SK-N-SH treated with all-trans-retinoic acid at 6 μM for 48 hours (cell line): Measurements from ENCODE around the gene ASTN1.

ENCODE experiments used
- ATAC-seq: fragments of 200-7000 bp; cut with Tn5 transposase; 3 replicates; pipeline ENCODE4 v1.9.1; 2020; ENCODE audit warnings: mild to moderate bottlenecking, moderate library complexity
- ARNTL ChIP-seq: fragments of 450-650 bp; formaldehyde crosslinking; IDR thresholded peaks from 2 replicates; pipeline ENCODE4 v1.5.0; 2020; ENCODE audit warnings: low read depth, mild to moderate bottlenecking, moderate library complexity, borderline replicate concordance
- BACH2 ChIP-seq: fragments of 250-450 bp; sonication (Bioruptor Pico); IDR thresholded peaks from 2 replicates; pipeline ENCODE4 v1.9.0; 2021; ENCODE audit warnings: mild to moderate bottlenecking, borderline replicate concordance
- GLIS3 ChIP-seq: fragments of 250-450 bp; sonication (Bioruptor Pico); IDR thresholded peaks from 2 replicates; pipeline ENCODE4 v1.5.0; 2020; ENCODE audit warnings: mild to moderate bottlenecking, moderate library complexity
- ISL1 ChIP-seq: fragments of 250-450 bp; sonication (Bioruptor Pico); IDR thresholded peaks from 2 replicates; pipeline ENCODE4 v2.1.2; 2022; ENCODE audit warnings: mild to moderate bottlenecking, moderate library complexity
- OSR1 ChIP-seq: fragments of 250-450 bp; sonication (Bioruptor Pico); IDR thresholded peaks from 2 replicates; pipeline ENCODE4 v1.8.0; 2022; ENCODE audit warnings: moderate library complexity, mild to moderate bottlenecking, inconsistent platforms
- PPARA ChIP-seq: fragments of 250-450 bp; sonication (Bioruptor Pico); IDR thresholded peaks from 2 replicates; pipeline ENCODE4 v1.5.0; 2020; ENCODE audit warnings: mild to moderate bottlenecking, borderline replicate concordance
- RARB ChIP-seq: fragments of 250-450 bp; sonication (Bioruptor Pico); IDR thresholded peaks from 2 replicates; pipeline ENCODE4 v1.8.0; 2021; ENCODE audit warnings: mild to moderate bottlenecking, moderate library complexity
- TCF4 ChIP-seq: fragments of 250-450 bp; sonication (Bioruptor Pico); IDR thresholded peaks from 2 replicates; pipeline ENCODE4 v1.8.0; 2021; ENCODE audit warnings: mild to moderate bottlenecking, moderate library complexity, borderline replicate concordance
- TOX ChIP-seq: fragments of 250-450 bp; sonication (Bioruptor Pico); IDR thresholded peaks from 2 replicates; pipeline ENCODE4 v1.8.0; 2021; ENCODE audit warnings: mild to moderate bottlenecking, moderate library complexity, borderline replicate concordance
- ZC3H10 ChIP-seq: fragments of 250-450 bp; sonication (Bioruptor Pico); IDR thresholded peaks from 2 replicates; pipeline ENCODE4 v1.5.1; 2021; ENCODE audit warnings: mild to moderate bottlenecking, moderate library complexity
- ZFP3 ChIP-seq: fragments of 250-450 bp; sonication (Bioruptor Pico); IDR thresholded peaks from 2 replicates; pipeline ENCODE4 v1.5.0; 2020; ENCODE audit warnings: mild to moderate bottlenecking, moderate library complexity
- ZNF565 ChIP-seq: fragments of 450-650 bp; formaldehyde crosslinking; conservative IDR thresholded peaks from 2 replicates; pipeline ENCODE4 v1.5.0; 2020; ENCODE audit warnings: low read depth, mild to moderate bottlenecking, moderate library complexity
- ZNF70 ChIP-seq: fragments of 450-650 bp; formaldehyde crosslinking; IDR thresholded peaks from 2 replicates; pipeline ENCODE4 v1.5.0; 2020; ENCODE audit warnings: mild to moderate bottlenecking, moderate library complexity
- ZNF8 ChIP-seq: fragments of 450-650 bp; formaldehyde crosslinking; IDR thresholded peaks from 2 replicates; pipeline ENCODE4 v1.5.0; 2020; ENCODE audit warnings: mild to moderate bottlenecking, moderate library complexity
- TF ChIP-seq, protein P1 (sequence below): fragments of 250-450 bp; sonication (Bioruptor Pico); IDR thresholded peaks from 2 replicates; pipeline ENCODE4 v1.8.0; 2021; ENCODE audit warnings: low read depth, mild to moderate bottlenecking, moderate library complexity, borderline replicate concordance
- TF ChIP-seq, protein P2 (sequence below): fragments of 250-450 bp; sonication (Bioruptor Pico); IDR thresholded peaks from 2 replicates; pipeline ENCODE4 v1.5.0; 2020; ENCODE audit warnings: mild to moderate bottlenecking, moderate library complexity
- TF ChIP-seq, protein P3 (sequence below): fragments of 250-450 bp; sonication (Bioruptor Pico); IDR thresholded peaks from 2 replicates; pipeline ENCODE4 v1.5.1; 2021; ENCODE audit warnings: mild to moderate bottlenecking, moderate library complexity
- TF ChIP-seq, protein P4 (sequence below): fragments of 250-450 bp; sonication (Bioruptor Pico); IDR thresholded peaks from 2 replicates; pipeline ENCODE4 v1.5.1; 2020; ENCODE audit warnings: low read depth, mild to moderate bottlenecking, moderate library complexity
- TF ChIP-seq, protein P5 (sequence below): fragments of 250-450 bp; sonication (Bioruptor Pico); IDR thresholded peaks from 2 replicates; pipeline ENCODE4 v1.8.0; 2020; ENCODE audit warnings: mild to moderate bottlenecking, moderate library complexity, borderline replicate concordance

Gene ASTN1

DNA sequence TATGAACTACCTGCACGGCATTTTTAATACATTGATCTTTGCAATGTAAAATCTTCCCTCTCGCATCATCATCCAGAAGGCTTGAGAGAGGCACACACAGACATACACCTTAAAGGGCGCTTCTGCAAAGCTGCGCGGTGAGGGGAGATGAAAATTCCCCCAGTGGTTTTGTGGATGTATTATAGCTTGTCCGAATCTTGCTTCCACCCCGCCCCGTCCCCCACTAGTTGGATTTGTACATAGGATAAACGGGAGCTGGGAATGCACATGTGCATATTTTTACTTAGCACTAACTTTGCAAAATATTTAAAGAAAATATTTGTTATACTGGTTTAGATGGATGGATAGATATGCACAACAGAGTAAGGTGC is 542 bp upstream of the ASTN1 start:
- peak; percentile 26; the same call in 2 of the 3 replicates for ATAC-seq
- TF ChIP-seq TOX (CRISPR knock-in tag) (no peak), GLIS3 (CRISPR knock-in tag) (no peak), ARNTL (CRISPR knock-in tag) (no peak), BACH2 (no peak), ZFP3 (no peak), OSR1 (CRISPR knock-in tag) (no peak), ZNF8 (CRISPR knock-in tag) (no peak), ZNF565 (CRISPR knock-in tag) (no peak), ZNF70 (CRISPR knock-in tag) (no peak)
- TF ChIP-seq, protein P1, sequence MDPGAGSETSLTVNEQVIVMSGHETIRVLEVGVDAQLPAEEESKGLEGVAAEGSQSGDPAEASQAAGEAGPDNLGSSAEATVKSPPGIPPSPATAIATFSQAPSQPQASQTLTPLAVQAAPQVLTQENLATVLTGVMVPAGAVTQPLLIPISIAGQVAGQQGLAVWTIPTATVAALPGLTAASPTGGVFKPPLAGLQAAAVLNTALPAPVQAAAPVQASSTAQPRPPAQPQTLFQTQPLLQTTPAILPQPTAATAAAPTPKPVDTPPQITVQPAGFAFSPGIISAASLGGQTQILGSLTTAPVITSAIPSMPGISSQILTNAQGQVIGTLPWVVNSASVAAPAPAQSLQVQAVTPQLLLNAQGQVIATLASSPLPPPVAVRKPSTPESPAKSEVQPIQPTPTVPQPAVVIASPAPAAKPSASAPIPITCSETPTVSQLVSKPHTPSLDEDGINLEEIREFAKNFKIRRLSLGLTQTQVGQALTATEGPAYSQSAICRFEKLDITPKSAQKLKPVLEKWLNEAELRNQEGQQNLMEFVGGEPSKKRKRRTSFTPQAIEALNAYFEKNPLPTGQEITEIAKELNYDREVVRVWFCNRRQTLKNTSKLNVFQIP (CRISPR knock-in tag): no peak
- TF ChIP-seq, protein P2, sequence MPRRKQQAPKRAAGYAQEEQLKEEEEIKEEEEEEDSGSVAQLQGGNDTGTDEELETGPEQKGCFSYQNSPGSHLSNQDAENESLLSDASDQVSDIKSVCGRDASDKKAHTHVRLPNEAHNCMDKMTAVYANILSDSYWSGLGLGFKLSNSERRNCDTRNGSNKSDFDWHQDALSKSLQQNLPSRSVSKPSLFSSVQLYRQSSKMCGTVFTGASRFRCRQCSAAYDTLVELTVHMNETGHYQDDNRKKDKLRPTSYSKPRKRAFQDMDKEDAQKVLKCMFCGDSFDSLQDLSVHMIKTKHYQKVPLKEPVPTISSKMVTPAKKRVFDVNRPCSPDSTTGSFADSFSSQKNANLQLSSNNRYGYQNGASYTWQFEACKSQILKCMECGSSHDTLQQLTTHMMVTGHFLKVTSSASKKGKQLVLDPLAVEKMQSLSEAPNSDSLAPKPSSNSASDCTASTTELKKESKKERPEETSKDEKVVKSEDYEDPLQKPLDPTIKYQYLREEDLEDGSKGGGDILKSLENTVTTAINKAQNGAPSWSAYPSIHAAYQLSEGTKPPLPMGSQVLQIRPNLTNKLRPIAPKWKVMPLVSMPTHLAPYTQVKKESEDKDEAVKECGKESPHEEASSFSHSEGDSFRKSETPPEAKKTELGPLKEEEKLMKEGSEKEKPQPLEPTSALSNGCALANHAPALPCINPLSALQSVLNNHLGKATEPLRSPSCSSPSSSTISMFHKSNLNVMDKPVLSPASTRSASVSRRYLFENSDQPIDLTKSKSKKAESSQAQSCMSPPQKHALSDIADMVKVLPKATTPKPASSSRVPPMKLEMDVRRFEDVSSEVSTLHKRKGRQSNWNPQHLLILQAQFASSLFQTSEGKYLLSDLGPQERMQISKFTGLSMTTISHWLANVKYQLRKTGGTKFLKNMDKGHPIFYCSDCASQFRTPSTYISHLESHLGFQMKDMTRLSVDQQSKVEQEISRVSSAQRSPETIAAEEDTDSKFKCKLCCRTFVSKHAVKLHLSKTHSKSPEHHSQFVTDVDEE (CRISPR knock-in tag): no peak
- TF ChIP-seq, protein P3, sequence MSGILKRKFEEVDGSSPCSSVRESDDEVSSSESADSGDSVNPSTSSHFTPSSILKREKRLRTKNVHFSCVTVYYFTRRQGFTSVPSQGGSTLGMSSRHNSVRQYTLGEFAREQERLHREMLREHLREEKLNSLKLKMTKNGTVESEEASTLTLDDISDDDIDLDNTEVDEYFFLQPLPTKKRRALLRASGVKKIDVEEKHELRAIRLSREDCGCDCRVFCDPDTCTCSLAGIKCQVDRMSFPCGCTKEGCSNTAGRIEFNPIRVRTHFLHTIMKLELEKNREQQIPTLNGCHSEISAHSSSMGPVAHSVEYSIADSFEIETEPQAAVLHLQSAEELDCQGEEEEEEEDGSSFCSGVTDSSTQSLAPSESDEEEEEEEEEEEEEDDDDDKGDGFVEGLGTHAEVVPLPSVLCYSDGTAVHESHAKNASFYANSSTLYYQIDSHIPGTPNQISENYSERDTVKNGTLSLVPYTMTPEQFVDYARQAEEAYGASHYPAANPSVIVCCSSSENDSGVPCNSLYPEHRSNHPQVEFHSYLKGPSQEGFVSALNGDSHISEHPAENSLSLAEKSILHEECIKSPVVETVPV (CRISPR knock-in tag): no peak
- TF ChIP-seq, protein P4, sequence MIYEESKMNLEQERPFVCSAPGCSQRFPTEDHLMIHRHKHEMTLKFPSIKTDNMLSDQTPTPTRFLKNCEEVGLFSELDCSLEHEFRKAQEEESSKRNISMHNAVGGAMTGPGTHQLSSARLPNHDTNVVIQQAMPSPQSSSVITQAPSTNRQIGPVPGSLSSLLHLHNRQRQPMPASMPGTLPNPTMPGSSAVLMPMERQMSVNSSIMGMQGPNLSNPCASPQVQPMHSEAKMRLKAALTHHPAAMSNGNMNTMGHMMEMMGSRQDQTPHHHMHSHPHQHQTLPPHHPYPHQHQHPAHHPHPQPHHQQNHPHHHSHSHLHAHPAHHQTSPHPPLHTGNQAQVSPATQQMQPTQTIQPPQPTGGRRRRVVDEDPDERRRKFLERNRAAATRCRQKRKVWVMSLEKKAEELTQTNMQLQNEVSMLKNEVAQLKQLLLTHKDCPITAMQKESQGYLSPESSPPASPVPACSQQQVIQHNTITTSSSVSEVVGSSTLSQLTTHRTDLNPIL (CRISPR knock-in tag): no peak

DNA sequence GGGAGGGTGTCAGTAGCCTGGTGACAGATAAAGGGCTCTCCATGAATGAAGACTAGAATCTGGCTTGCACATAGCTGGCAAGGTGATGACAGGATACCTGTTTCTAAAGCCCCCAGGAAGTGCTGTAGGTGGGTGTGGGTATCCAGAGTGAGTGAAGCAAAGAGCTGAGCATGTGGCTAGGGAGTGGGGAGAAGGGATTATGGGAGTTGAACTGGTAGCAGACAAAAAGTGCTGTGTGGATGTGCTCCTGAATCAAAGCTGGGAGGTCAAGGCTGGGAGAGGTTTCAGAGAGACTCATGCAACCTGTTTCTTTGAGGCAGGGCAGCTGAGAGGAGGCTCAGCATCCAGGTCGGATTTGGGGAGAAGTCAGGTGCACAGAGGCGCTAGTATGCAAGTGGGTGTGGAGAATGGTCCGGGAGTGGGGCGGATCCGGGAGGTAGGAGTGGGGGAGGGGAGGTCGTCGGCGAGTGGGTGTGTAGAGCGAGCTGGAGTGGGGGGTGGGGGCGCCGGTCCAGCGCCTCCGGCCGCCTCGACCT is 600 bp downstream of the ASTN1 start:
- TF ChIP-seq ZC3H10 (CRISPR knock-in tag) (no peak), TOX (CRISPR knock-in tag) (no peak), BACH2 (no peak)
- ATAC-seq: no peak

DNA sequence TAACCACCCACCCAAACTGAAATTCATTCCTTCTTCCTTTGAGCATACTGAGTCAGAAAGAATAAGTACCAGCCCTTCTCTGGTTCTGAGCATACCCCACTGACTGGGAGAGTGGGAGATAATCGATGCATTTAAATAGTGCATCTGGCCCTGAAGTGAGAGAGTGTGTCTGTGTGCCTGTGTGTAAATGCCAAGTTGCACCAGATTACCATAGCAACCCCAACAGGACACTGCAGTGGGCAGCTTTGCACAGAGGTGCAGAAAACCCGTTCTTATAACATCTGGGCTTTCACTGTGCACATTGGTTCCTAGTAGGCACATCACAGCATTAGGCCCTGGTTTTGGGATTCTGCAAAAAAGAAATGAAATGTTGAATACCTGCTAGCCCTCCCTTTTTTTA is 2.3 kb downstream of the ASTN1 start:
- no peak for ATAC-seq
- no peak for TF ChIP-seq TCF4 (CRISPR knock-in tag)
- TF ChIP-seq TOX (CRISPR knock-in tag): no peak
- TF ChIP-seq, protein P3 (CRISPR knock-in tag): no peak
- no peak for TF ChIP-seq ZNF70 (CRISPR knock-in tag)
- TF ChIP-seq RARB (CRISPR knock-in tag): no peak
- TF ChIP-seq PPARA (CRISPR knock-in tag): no peak
- TF ChIP-seq, protein P5, sequence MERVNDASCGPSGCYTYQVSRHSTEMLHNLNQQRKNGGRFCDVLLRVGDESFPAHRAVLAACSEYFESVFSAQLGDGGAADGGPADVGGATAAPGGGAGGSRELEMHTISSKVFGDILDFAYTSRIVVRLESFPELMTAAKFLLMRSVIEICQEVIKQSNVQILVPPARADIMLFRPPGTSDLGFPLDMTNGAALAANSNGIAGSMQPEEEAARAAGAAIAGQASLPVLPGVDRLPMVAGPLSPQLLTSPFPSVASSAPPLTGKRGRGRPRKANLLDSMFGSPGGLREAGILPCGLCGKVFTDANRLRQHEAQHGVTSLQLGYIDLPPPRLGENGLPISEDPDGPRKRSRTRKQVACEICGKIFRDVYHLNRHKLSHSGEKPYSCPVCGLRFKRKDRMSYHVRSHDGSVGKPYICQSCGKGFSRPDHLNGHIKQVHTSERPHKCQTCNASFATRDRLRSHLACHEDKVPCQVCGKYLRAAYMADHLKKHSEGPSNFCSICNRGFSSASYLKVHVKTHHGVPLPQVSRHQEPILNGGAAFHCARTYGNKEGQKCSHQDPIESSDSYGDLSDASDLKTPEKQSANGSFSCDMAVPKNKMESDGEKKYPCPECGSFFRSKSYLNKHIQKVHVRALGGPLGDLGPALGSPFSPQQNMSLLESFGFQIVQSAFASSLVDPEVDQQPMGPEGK (CRISPR knock-in tag): no peak
- TF ChIP-seq ZNF8 (CRISPR knock-in tag): no peak
- TF ChIP-seq ZC3H10 (CRISPR knock-in tag): no peak
- no peak for TF ChIP-seq ISL1 (CRISPR knock-in tag)
- TF ChIP-seq GLIS3 (CRISPR knock-in tag): no peak
- TF ChIP-seq BACH2: no peak
- TF ChIP-seq, protein P1 (CRISPR knock-in tag): no peak
- TF ChIP-seq ZNF565 (CRISPR knock-in tag): no peak
